ENCODE results near the gene FUT8. TPM values are rescaled to one million over a fixed set of nuclear protein-coding genes. Genes with fewer than 3 reads are reported as not detected.

FUT8 gene
- total and polyA plus RNA-seq, 2 of the 8 experiments (the other 6 are each of a cell fraction or from before 2014, with no cell fraction given): 10.5 to 25.1 TPM

DNA sequence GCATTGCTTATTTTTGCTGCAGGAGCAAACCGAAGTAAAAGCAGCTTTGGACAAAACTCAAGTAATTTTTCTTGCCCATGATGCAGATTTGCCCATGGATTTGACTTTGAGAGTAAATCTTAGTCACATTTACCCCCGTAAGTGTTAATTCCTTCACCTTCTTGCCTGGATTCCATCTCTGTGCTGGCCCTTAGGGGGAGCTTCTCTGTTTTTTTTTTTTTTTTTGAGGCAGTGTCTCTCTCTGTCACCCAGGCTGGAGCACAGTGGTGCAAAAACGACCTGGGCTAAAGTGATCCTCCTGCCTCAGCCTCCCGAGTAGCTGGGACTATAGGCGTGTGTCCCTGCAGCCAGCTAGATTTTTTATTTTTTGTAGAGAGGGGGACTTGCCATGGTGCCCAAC lies 210.2 kb downstream of the FUT8 start:
- no peaks in the 10 kb centered on the region for H3K9me3 ChIP-seq (ENCODE audit: insufficient read depth in 2 of 2, low read depth in 1 of 2, low read length in 1 of 2)
- no peak overlapping the region for H2AK5ac ChIP-seq (ENCODE audit: low read depth, low read length)
- POLR2A ChIA-PET (ENCODE audit: partially characterized antibody): no interaction called here

More for the DNA sequence above, 210.2 kb downstream of the FUT8 start:
- TF ChIP-seq CTCF (IDR thresholded peaks at IDR 0.05; ENCODE audit: control extremely low read depth in 1 of 3, insufficient read depth in 1 of 3, low read depth in 1 of 3, low read length in 3 of 3): peak in 2 of 3 experiments; percentile 5 to 10; a peak in 1 of 4 replicates
- TF ChIP-seq JUN (IDR thresholded peaks at IDR 0.05; ENCODE audit: low read depth, low read length): no peak
- peak in 1 of 2 experiments; percentile 25; a peak in 2 of 4 replicates for TF ChIP-seq RAD21 (IDR thresholded peaks at IDR 0.05 in 1 of 2, conservative IDR thresholded peaks at IDR 0.05 in 1 of 2; ENCODE audit: low read depth in 2 of 2, low read length in 2 of 2)
- Histone ChIP-seq H2AFZ (ENCODE audit: low read length) (no peak overlapping the region), H4K5ac (ENCODE audit: insufficient read length, low read depth, low read length) (no peak overlapping the region), H3K56ac (replicated peaks; ENCODE audit: insufficient read length, low read depth, low read length) (no peak overlapping the region), H3K9ac (replicated peaks in 1 of 4; ENCODE audit: extremely low read depth in 1 of 4, low read depth in 3 of 4, low read length in 3 of 4) (no peak overlapping the region), H3K79me2 (ENCODE audit: control insufficient read depth in 1 of 2, insufficient read depth in 2 of 2, low read length in 2 of 2) (no peaks in the 10 kb centered on the region), H3K14ac (ENCODE audit: insufficient read length) (no peak overlapping the region), H3K4ac (replicated peaks; ENCODE audit: insufficient read length, low read depth, low read length) (no peak overlapping the region), H3K4me1 (replicated peaks in 1 of 4; ENCODE audit: control insufficient read depth in 3 of 4, insufficient read depth in 4 of 4, low read length in 3 of 4) (no peaks in the 10 kb centered on the region), H2BK120ac (replicated peaks; ENCODE audit: low read depth, low read length) (no peak overlapping the region), H4K8ac (ENCODE audit: extremely low read depth, insufficient read depth, low read length) (no peak overlapping the region), H3K4me2 (ENCODE audit: insufficient read depth in 1 of 2, low read depth in 2 of 2, low read length in 2 of 2) (no peak overlapping the region), H2BK20ac (ENCODE audit: low read length) (no peak overlapping the region), H3K4me3 (ENCODE audit: extremely low read depth in 1 of 4, insufficient read depth in 2 of 4, low read depth in 3 of 4, low read length in 4 of 4) (no peak overlapping the region), H3K36me3 (ENCODE audit: control insufficient read depth in 2 of 4, insufficient read depth in 4 of 4, low read length in 3 of 4) (no peaks in the 10 kb centered on the region), H4K20me1 (replicated peaks in 1 of 2; ENCODE audit: control insufficient read depth in 1 of 2, insufficient read depth in 2 of 2, low read length in 2 of 2) (no peaks in the 10 kb centered on the region), H3K18ac (ENCODE audit: extremely low read depth, low read length) (no peak overlapping the region), H3K27ac (ENCODE audit: low read depth, low read length) (no peak overlapping the region), H3K23ac (ENCODE audit: insufficient read length) (no peak overlapping the region), H3K79me1 (ENCODE audit: low read depth, low read length) (no peaks in the 10 kb centered on the region), H3K23me2 (ENCODE audit: low read depth, low read length) (no peaks in the 10 kb centered on the region), H3K27me3 (replicated peaks in 1 of 4; ENCODE audit: control insufficient read depth in 3 of 4, extremely low read depth in 1 of 4, insufficient read depth in 3 of 4, low read length in 3 of 4) (no peaks in the 10 kb centered on the region), H2BK5ac (ENCODE audit: low read depth, low read length) (no peak overlapping the region), H2BK12ac (ENCODE audit: low read depth, low read length) (no peak overlapping the region), H2BK15ac (ENCODE audit: low read length) (no peak overlapping the region), H4K91ac (replicated peaks; ENCODE audit: insufficient read length, low read length) (no peak overlapping the region)
- DNase-seq (ENCODE audit: low read depth in 1 of 2, low spot score in 2 of 2): no peak
- no peak for FAIRE-seq
- CTCF ChIA-PET (ENCODE audit: partially characterized antibody): interaction anchor here (0.6 to 2.4 kb wide), 17 partner anchors 8 to 458 kb away, joined by 3 to 6 read pairs (median 4); no protein-coding TSS in a partner anchor
- WGBS, 2 experiments (ENCODE audit: extremely low coverage in 1 of 2, insufficient coverage in 1 of 2, insufficient read length in 1 of 2, insufficient replicate concordance in 2 of 2, low coverage in 1 of 2, low lambda C conversion rate in 2 of 2, missing lambda C conversion rate in 1 of 2): 85% methylated on average over 5 of the region's 5 CpGs; no CpG with 5 or more reads in 1 of the 2 experiments

Data from H1 (cell line).